Keratinocyte (primary cell): ENCODE data around the gene ZNFX1. TPM values are rescaled to one million over a fixed set of nuclear protein-coding genes. Genes with fewer than 3 reads are reported as not detected.

ENCODE experiments used
- DNase-seq: peaks from one replicate; pipeline ENCODE4 v3.0.0-alpha.2; 2011; ENCODE audit warnings: low read depth, missing footprints, low spot score
- FAIRE-seq: peaks from 2 replicates; lab custom pipeline; 2011; peaks lifted over from hg19 to GRCh38; lab: Jason Lieb, UNC
- H2AFZ ChIP-seq: 2 replicates; pipeline ENCODE4 v1.6.0; 2012; ENCODE audit warnings: low read length, control low read depth, inconsistent platforms; ENCODE audit not compliant: control insufficient read depth
- H3K27ac ChIP-seq: 2 replicates; pipeline ENCODE4 v1.5.1; 2011; ENCODE audit warnings: low read length; ENCODE audit not compliant: control insufficient read depth, insufficient read depth
- H3K27me3 ChIP-seq: 3 replicates; pipeline ENCODE4 v1.6.0; 2011; ENCODE audit warnings: low read length; ENCODE audit not compliant: control insufficient read depth, insufficient read depth; ENCODE audit errors: extremely low read depth
- H3K36me3 ChIP-seq, 2 experiments: 2 replicates in 1 of 2; 3 replicates in 1 of 2; pipeline ENCODE4 v1.5.1; 2011; ENCODE audit warnings: low read length in 2 of 2, mild to moderate bottlenecking in 1 of 2; ENCODE audit not compliant: control insufficient read depth in 2 of 2, insufficient read depth in 2 of 2; ENCODE audit errors: extremely low read depth in 1 of 2
- H3K4me1 ChIP-seq: 3 replicates; pipeline ENCODE4 v1.5.1; 2011; ENCODE audit warnings: low read length; ENCODE audit not compliant: control insufficient read depth, insufficient read depth; ENCODE audit errors: extremely low read depth
- H3K4me2 ChIP-seq: 3 replicates; pipeline ENCODE4 v1.6.0; 2011; ENCODE audit warnings: low read depth, low read length; ENCODE audit not compliant: control insufficient read depth, insufficient read depth; ENCODE audit errors: extremely low read depth
- H3K4me3 ChIP-seq, 3 experiments: fragments of 200-600 bp in 1 of 3; sonication (generic) in 1 of 3; 2 replicates in 2 of 3; 3 replicates in 1 of 3; pipeline ENCODE4 v1.5.1; 2011 to 2016; ENCODE audit warnings: low read length in 3 of 3, mild to moderate bottlenecking in 3 of 3, control low read depth in 2 of 3, inconsistent platforms in 1 of 3, low read depth in 1 of 3, mixed read lengths in 1 of 3, mixed run types in 1 of 3, moderate library complexity in 1 of 3; ENCODE audit not compliant: control insufficient read depth in 2 of 3, insufficient read depth in 2 of 3; ENCODE audit errors: extremely low read depth in 1 of 3
- H3K79me2 ChIP-seq: 2 replicates; pipeline ENCODE4 v1.6.0; 2012; ENCODE audit warnings: low read length; ENCODE audit not compliant: control insufficient read depth, insufficient read depth
- H3K9ac ChIP-seq: 3 replicates; pipeline ENCODE4 v1.6.0; 2011; ENCODE audit warnings: low read length; ENCODE audit not compliant: control insufficient read depth, insufficient read depth; ENCODE audit errors: extremely low read depth
- H3K9me1 ChIP-seq: 3 replicates; pipeline ENCODE4 v1.6.0; 2011; ENCODE audit warnings: low read length; ENCODE audit not compliant: control insufficient read depth, insufficient read depth; ENCODE audit errors: extremely low read depth
- H3K9me3 ChIP-seq: 2 replicates; pipeline ENCODE4 v1.5.1; 2012; ENCODE audit warnings: low read depth, low read length; ENCODE audit not compliant: control insufficient read depth
- H4K20me1 ChIP-seq: 3 replicates; pipeline ENCODE4 v1.6.0; 2011; ENCODE audit warnings: low read length; ENCODE audit not compliant: control insufficient read depth, insufficient read depth; ENCODE audit errors: extremely low read depth
- EZH2 ChIP-seq: IDR thresholded peaks from one replicate; pipeline ENCODE4 v1.6.1; 2012; ENCODE audit warnings: inconsistent platforms, mild to moderate bottlenecking, low read length, moderate library complexity
- dilution Hi-C: fragments of 300-500 bp; cut with MboI; formaldehyde crosslinking; loops from one replicate; pipeline ENCODE4 v1.7.0; 2020; ENCODE audit warnings: low sequenced_read_pairs; ENCODE audit not compliant: extremely low pct_ligation_motif_present
- polyA plus RNA-seq, 5 experiments: library from polyadenylated mRNA; depleted of rRNA in 3 of 5; stranded (reverse) in 3 of 5; stranded (forward) in 1 of 5; unstranded in 1 of 5; fragments of >200 nt; gene quantifications; 1 replicate in 1 of 5; 2 replicates in 3 of 5; 3 replicates in 1 of 5; pipeline versions ENCODE4 v1.2.1 to v1.2.3, GENCODE V29; 2011 to 2012; ENCODE audit warnings: missing spikeins in 2 of 5, low read depth in 1 of 5, low replicate concordance in 1 of 5
- TF ChIP-seq, protein P1 (sequence below), 3 experiments: IDR thresholded peaks in 1 of 3; conservative IDR thresholded peaks in 1 of 3; optimal IDR thresholded peaks in 1 of 3; 2 replicates in 2 of 3; 3 replicates in 1 of 3; pipeline versions ENCODE3 to v1.5.1; 2011; ENCODE audit warnings: low read length in 3 of 3, mild to moderate bottlenecking in 3 of 3, moderate library complexity in 2 of 3, control low read depth in 1 of 3, inconsistent platforms in 1 of 3; ENCODE audit not compliant: insufficient read depth in 2 of 3; ENCODE audit errors: extremely low read depth in 1 of 3

ZNFX1 gene
- polyA plus RNA-seq, 1 donor (not counting 4 experiments of a cell fraction or from before 2014, with no cell fraction given): 14.2 TPM

DNA sequence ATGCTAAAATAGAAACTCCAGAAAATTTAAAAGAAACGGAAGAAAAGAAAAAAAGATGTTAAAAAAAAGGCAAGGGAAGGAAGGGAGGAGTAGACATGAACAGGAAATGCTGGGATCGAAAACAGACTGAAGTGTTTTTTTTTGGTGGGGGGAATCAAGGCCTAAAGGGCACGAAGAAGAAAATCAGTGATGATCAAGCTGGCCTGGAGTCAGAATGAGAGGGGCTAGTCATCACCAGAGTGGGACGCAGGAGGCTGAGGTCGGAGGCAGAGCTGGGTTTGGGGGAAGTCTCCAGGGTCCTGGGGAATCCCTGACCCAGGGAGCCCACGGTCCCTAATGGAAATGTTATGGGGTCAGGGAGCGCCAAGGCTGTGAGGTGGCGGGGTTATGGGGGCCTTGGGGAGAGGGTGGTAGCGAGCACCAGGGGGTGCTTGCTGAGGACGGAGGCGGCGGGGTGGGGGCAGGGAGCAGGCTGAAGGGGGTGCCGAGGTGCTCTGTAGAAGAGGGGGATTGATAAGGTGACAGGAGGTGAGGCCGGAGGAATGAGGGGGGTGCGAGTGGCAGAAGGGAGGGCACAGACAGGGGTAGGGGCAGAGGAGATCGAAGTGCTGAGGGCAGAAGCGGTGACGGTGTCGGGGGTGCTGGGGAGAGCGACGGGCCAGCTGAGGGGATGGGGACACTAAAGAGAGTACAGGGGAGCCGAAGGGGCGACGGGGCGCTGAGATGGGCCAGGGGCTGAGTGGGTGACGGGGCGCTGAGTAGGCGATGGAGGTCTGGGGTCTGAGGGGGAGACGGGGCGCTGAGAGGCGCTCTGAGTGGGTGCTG is 684 bp downstream of the ZNFX1 start:
- H3K4me1 ChIP-seq: peaks cover 29% of the 10 kb centered on the region
- peaks cover 29 to 51% of the 10 kb centered on the region in 2 experiments for H3K36me3 ChIP-seq
- peak overlapping the region; percentile 84 for H3K4me2 ChIP-seq
- H3K9ac ChIP-seq: peak overlapping the region; percentile 99
- peaks cover 36% of the 10 kb centered on the region for H4K20me1 ChIP-seq
- H3K79me2 ChIP-seq: peaks cover 84% of the 10 kb centered on the region
- no peaks in the 10 kb centered on the region for H3K9me1 ChIP-seq
- no peak overlapping the region for H2AFZ ChIP-seq
- H3K4me3 ChIP-seq: peak overlapping the region; percentile 78 to 99 (median 83)
- no peaks in the 10 kb centered on the region for H3K9me3 ChIP-seq
- H3K27me3 ChIP-seq: no peaks in the 10 kb centered on the region
- DNase-seq (no peak), FAIRE-seq (no peak)
- peak overlapping the region; percentile 93 for H3K27ac ChIP-seq
- dilution Hi-C loops: no loop called here
- TF ChIP-seq, protein P1, sequence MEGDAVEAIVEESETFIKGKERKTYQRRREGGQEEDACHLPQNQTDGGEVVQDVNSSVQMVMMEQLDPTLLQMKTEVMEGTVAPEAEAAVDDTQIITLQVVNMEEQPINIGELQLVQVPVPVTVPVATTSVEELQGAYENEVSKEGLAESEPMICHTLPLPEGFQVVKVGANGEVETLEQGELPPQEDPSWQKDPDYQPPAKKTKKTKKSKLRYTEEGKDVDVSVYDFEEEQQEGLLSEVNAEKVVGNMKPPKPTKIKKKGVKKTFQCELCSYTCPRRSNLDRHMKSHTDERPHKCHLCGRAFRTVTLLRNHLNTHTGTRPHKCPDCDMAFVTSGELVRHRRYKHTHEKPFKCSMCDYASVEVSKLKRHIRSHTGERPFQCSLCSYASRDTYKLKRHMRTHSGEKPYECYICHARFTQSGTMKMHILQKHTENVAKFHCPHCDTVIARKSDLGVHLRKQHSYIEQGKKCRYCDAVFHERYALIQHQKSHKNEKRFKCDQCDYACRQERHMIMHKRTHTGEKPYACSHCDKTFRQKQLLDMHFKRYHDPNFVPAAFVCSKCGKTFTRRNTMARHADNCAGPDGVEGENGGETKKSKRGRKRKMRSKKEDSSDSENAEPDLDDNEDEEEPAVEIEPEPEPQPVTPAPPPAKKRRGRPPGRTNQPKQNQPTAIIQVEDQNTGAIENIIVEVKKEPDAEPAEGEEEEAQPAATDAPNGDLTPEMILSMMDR (optimal IDR thresholded peaks at IDR 0.05 in 1 of 3, IDR thresholded peaks at IDR 0.05 in 1 of 3, conservative IDR thresholded peaks at IDR 0.05 in 1 of 3; ENCODE audit: extremely low read depth in 1 of 3, insufficient read depth in 2 of 3, low read length in 3 of 3): no peak
- TF ChIP-seq EZH2: no peak

DNA sequence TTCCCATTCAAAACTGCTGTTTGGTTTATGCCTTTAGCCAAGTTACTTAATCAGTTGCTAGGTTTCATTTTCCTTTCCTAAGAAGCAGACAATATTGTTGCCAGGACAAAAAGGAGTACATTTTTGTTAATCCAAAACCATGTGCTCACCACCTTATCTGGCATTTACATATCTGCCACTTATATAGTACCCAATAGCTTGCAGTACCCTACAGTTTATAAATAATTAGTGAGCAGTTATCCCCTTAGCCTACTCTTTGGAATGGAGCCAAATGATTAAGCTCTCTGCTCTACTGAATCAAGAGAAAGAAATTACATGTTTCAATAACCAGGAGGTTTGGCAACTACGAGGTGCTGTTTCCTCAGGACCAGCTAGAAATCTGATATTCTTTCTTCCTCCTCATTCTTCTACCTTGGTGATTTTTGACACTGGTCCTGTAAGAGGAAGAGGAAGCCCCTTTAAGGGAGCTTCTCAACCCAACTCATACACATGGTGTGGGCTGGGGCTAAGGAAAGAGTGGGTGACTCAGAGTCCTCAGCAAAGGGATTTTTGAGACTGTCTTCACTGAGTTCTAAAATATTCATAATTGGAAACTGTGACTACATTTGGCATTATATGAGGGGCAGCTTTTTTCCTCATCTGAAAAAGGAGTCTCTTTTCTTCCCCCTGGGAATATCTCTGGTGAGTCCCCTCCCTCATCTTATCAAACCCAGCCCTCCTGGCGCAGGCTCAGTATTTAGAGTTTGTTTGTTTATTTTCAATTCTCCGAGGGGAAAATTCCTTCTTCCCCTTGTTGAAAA is 1.5 kb downstream of the ZNFX1 start:
- Histone ChIP-seq H3K4me3 (peak overlapping the region; percentile 78 to 99 (median 83)), H3K9me3 (no peaks in the 10 kb centered on the region), H3K4me2 (peak overlapping the region; percentile 84), H3K27me3 (no peaks in the 10 kb centered on the region), H3K36me3 (peaks cover 29 to 52% of the 10 kb centered on the region in 2 experiments), H3K27ac (peak overlapping the region; percentile 93), H3K4me1 (peaks cover 22% of the 10 kb centered on the region), H4K20me1 (peaks cover 30% of the 10 kb centered on the region), H3K9me1 (no peaks in the 10 kb centered on the region), H3K9ac (peak overlapping the region; percentile 99), H2AFZ (no peak overlapping the region), H3K79me2 (peaks cover 84% of the 10 kb centered on the region)
- DNase-seq: no peak
- TF ChIP-seq EZH2: no peak
- TF ChIP-seq, protein P1 (optimal IDR thresholded peaks at IDR 0.05 in 1 of 3, IDR thresholded peaks at IDR 0.05 in 1 of 3, conservative IDR thresholded peaks at IDR 0.05 in 1 of 3; ENCODE audit: extremely low read depth in 1 of 3, insufficient read depth in 2 of 3, low read length in 3 of 3): no peak
- no peak for FAIRE-seq
- dilution Hi-C loops: no loop called here
